HEK293 (cell line): ENCODE measurements around the gene CHMP1A.

Experiments
- GFI1B ChIP-seq: fragments of 450-650 bp; formaldehyde crosslinking; IDR thresholded peaks from 2 replicates; pipeline ENCODE4 v1.5.1; 2016; ENCODE audit warnings: missing biosample characterization, missing genetic modification characterization
- SP2 ChIP-seq: fragments of 450-650 bp; formaldehyde crosslinking; IDR thresholded peaks from 2 replicates; pipeline ENCODE4 v1.5.1; 2016; ENCODE audit warnings: missing biosample characterization, missing genetic modification characterization
- ZBTB8A ChIP-seq: fragments of 450-650 bp; formaldehyde crosslinking; IDR thresholded peaks from 2 replicates; pipeline ENCODE4 v1.5.1; 2016; ENCODE audit warnings: missing biosample characterization, missing genetic modification characterization
- ZNF621 ChIP-seq: fragments of 450-650 bp; formaldehyde crosslinking; IDR thresholded peaks from 2 replicates; pipeline ENCODE4 v1.5.1; 2017; ENCODE audit warnings: missing biosample characterization, missing genetic modification characterization
- ZNF747 ChIP-seq: fragments of 450-650 bp; formaldehyde crosslinking; IDR thresholded peaks from 2 replicates; pipeline ENCODE4 v1.5.1; 2016; ENCODE audit warnings: missing biosample characterization, missing genetic modification characterization

DNA sequence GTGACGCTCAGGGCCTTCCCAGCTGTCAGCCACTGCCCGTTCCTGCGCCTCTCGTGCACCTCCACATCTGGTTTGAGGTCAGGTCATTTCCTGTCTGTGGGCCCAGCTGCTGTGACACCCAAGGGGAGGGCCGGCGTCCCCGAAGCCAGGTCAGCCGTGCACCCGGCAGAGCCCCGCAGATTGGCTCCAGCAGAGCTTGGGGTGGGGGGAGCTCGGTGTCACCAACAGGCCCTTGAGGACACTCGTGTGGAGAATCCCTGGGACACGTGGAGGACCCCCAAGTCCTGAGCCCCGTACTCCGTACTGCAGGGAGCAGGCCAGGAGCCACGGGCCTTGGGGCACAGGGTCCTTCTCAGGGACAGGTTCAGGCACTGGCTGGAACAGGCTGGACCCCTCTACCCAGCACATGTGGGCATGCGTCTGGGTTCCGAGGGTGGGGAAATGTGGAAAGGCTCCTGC lies 39.2 kb upstream of the CHMP1A start:
- TF ChIP-seq GFI1B (tag by site-specific recombination) (no peak), SP2 (tag by site-specific recombination) (no peak), ZNF747 (no peak), ZNF621 (tag by site-specific recombination) (no peak), ZBTB8A (tag by site-specific recombination) (no peak)
